ENCODE data around the gene ANO1.

- TF ChIP-seq EZH2phosphoT487 (IDR thresholded peaks at IDR 0.05; ENCODE audit: low read length) (no peak), CTCF (IDR thresholded peaks at IDR 0.05; ENCODE audit: low read length) (no peak)
Observed at GRCh38 chr11:70123711-70124110, 45.6 kb downstream of the ANO1 start.
